HFF-Myc (cell line): ENCODE results near the gene CEP192.

Experiments used
- DNase-seq: peaks from one replicate; pipeline ENCODE4 v3.0.0-alpha.2; 2011; ENCODE audit warnings: low read depth; ENCODE audit errors: extremely low read depth
- H3K4me3 ChIP-seq: replicated peaks from 2 replicates; pipeline ENCODE4 v1.5.1; 2011; ENCODE audit warnings: low read depth, mild to moderate bottlenecking, control low read depth, low read length
- CTCF ChIP-seq: IDR thresholded peaks from 2 replicates; pipeline ENCODE4 v1.5.1; 2012; ENCODE audit warnings: mild to moderate bottlenecking, low read depth, low read length, control low read depth; ENCODE audit errors: missing control alignments

Gene CEP192

GRCh38 chr18:12948050-12948804 is 42.9 kb upstream of the CEP192 start:
- DNase-seq: peak; percentile 72
- no peak for TF ChIP-seq CTCF

DNA sequence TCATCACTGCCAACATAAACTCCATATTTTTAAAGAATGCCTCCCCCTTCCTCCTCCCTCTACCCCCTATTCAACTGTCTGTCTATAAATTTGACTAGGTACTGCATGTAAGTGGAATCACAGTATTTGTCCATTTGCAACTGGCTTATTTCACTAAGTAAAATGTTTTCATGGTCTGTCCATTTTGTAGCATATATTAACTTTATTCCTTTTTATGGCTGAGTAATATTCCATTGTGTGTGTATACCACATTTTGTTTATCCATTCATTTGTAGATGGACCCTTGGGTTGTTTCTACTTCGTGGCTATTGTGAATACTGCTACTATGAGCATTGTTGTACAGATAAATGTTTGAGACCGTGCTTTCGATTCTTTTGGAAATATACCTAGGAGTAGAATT is 32.7 kb upstream of the CEP192 start:
- TF ChIP-seq CTCF: no peak

More at GRCh38 chr18:12948050-12948804, 42.9 kb upstream of the CEP192 start:
- peak overlapping the region; percentile 57 for H3K4me3 ChIP-seq

GRCh38 chr18:12960395-12960794 is 30.8 kb upstream of the CEP192 start:
- TF ChIP-seq CTCF: no peak
- DNase-seq: no peak
- H3K4me3 ChIP-seq: no peak overlapping the region

More for the DNA sequence above, 32.7 kb upstream of the CEP192 start:
- no peak overlapping the region for H3K4me3 ChIP-seq
- DNase-seq: no peak

DNA sequence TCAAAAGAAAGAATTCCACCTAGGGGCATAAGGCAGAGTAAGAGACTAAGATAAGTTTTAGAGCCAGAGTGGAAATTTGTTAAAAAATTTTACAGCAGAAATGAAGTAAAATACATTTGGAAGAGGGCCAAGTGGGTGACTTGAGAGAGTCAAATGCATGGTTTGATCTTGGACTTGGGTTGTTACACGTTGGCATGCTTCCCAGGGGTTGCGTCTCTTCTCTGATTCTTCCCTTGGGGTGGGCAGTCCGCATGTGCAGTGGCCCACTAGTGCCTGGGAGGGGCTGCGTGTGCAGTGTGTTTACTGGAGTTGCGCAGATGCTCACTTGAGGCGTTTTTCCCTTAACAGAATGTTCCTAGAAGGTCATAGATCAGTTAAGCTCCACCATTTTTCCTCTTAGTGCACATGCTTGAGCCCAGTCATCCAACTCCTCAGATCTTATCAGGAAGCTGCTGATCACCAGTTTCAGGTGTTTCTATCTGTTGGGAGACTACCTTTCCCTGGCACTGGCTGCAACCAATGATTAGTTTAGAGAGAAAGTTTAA is 30.2 kb upstream of the CEP192 start:
- H3K4me3 ChIP-seq: no peak overlapping the region
- no peak for TF ChIP-seq CTCF
- no peak for DNase-seq

- H3K4me3 ChIP-seq: no peak overlapping the region
- TF ChIP-seq CTCF: no peak
- peak; percentile 54 for DNase-seq
Measured at GRCh38 chr18:12963069-12963468, 28.1 kb upstream of the CEP192 start.

GRCh38 chr18:12968115-12968514 is 23.0 kb upstream of the CEP192 start:
- TF ChIP-seq CTCF: no peak
- no peak for DNase-seq
- no peak overlapping the region for H3K4me3 ChIP-seq

- no peak for DNase-seq
- TF ChIP-seq CTCF: no peak
- H3K4me3 ChIP-seq: no peak overlapping the region
Measured at GRCh38 chr18:12968619-12969018, 22.5 kb upstream of the CEP192 start.
